ENCODE results near the gene NFASC. TPM values are rescaled to one million over a fixed set of nuclear protein-coding genes. Genes with fewer than 3 reads are reported as not detected.

NFASC gene
- total RNA-seq, 2 experiments from 2014 or later: not detected

DNA sequence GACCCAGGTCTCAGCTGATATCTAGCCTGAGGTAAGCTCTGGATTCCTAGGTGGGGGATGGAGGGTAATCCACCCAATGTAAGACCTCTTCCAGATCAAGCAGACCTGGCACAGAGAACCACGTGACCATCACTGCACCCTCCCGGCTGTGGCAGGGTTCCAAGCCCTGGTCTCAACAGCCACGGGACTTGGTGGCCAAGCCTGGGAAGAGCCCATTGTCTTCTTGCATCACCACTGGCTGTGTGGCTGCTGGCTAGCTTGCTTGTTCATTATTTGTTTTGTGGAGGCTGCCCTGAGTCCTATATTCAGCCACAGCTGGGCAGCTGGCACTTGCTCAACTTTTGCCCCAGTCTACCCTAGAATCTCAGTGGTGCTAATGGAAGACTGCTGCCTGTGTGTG is 24.1 kb upstream of the NFASC start:
- CTCF ChIA-PET (ENCODE audit: unreplicated experiment): no interaction called here
- Histone ChIP-seq H3K4me1 (ENCODE audit: insufficient read depth, low read length, poor library complexity, severe bottlenecking) (peaks cover 12% of the 10 kb centered on the region), H3K9me2 (ENCODE audit: insufficient read depth, low read length) (no peaks in the 10 kb centered on the region), H3K79me2 (ENCODE audit: insufficient read depth, low read depth, low read length) (no peaks in the 10 kb centered on the region), H3K4me3 (ENCODE audit: low read depth, low read length, poor library complexity, severe bottlenecking) (no peak overlapping the region), H3K36me3 (ENCODE audit: insufficient read depth, low read length) (no peaks in the 10 kb centered on the region), H2AFZ (ENCODE audit: low read length) (no peak overlapping the region), H4K20me1 (ENCODE audit: insufficient read depth, low read length) (no peaks in the 10 kb centered on the region), H3K27ac (ENCODE audit: low read depth, low read length, poor library complexity, severe bottlenecking) (no peak overlapping the region), H3K9me3 (ENCODE audit: low read length) (no peaks in the 10 kb centered on the region), H3K4me2 (ENCODE audit: low read length) (no peak overlapping the region)
- no peak for TF ChIP-seq EZH2phosphoT487 (IDR thresholded peaks at IDR 0.05; ENCODE audit: borderline replicate concordance, low read depth, low read length)
- TF ChIP-seq, protein P1, sequence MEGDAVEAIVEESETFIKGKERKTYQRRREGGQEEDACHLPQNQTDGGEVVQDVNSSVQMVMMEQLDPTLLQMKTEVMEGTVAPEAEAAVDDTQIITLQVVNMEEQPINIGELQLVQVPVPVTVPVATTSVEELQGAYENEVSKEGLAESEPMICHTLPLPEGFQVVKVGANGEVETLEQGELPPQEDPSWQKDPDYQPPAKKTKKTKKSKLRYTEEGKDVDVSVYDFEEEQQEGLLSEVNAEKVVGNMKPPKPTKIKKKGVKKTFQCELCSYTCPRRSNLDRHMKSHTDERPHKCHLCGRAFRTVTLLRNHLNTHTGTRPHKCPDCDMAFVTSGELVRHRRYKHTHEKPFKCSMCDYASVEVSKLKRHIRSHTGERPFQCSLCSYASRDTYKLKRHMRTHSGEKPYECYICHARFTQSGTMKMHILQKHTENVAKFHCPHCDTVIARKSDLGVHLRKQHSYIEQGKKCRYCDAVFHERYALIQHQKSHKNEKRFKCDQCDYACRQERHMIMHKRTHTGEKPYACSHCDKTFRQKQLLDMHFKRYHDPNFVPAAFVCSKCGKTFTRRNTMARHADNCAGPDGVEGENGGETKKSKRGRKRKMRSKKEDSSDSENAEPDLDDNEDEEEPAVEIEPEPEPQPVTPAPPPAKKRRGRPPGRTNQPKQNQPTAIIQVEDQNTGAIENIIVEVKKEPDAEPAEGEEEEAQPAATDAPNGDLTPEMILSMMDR (conservative IDR thresholded peaks at IDR 0.05; ENCODE audit: low read length): no peak
- intact Hi-C loops (cut with micrococcal nuclease; ENCODE audit: unreplicated experiment): no loop called here
- no peak for DNase-seq (ENCODE audit: low spot score)
- POLR2A ChIA-PET: no interaction called here
- BruUV-seq (replicated peaks): no TSS peak

DNA sequence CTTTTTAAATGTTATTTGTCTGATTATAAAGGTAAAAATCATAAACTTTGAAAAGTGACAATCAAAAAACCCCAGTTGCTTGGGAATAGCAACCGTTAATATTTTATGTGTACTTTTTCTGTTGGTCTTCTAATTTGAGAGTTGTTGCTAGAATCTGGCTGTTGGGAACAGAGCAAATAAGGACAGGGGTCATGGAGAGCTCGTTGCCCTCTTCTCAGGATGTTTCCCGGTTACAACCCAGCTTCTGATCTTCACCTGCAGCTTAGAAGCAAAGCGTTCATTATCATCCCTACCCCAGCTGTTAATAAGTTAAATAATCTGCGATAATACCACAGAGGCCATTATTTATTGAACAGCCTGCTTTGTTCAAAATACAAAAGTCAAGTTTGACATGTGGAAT is 22.1 kb upstream of the NFASC start:
- Histone ChIP-seq H3K4me2 (ENCODE audit: low read length) (no peak overlapping the region), H3K4me3 (ENCODE audit: low read depth, low read length, poor library complexity, severe bottlenecking) (no peak overlapping the region), H3K9me3 (ENCODE audit: low read length) (no peaks in the 10 kb centered on the region), H4K20me1 (ENCODE audit: insufficient read depth, low read length) (no peaks in the 10 kb centered on the region), H3K79me2 (ENCODE audit: insufficient read depth, low read depth, low read length) (no peaks in the 10 kb centered on the region), H2AFZ (ENCODE audit: low read length) (no peak overlapping the region), H3K4me1 (ENCODE audit: insufficient read depth, low read length, poor library complexity, severe bottlenecking) (no peaks in the 10 kb centered on the region), H3K36me3 (ENCODE audit: insufficient read depth, low read length) (no peaks in the 10 kb centered on the region), H3K27ac (ENCODE audit: low read depth, low read length, poor library complexity, severe bottlenecking) (no peak overlapping the region), H3K9me2 (ENCODE audit: insufficient read depth, low read length) (no peaks in the 10 kb centered on the region)
- ChIA-PET CTCF (ENCODE audit: unreplicated experiment) (no interaction called here), POLR2A (no interaction called here)
- no peak for TF ChIP-seq EZH2phosphoT487 (IDR thresholded peaks at IDR 0.05; ENCODE audit: borderline replicate concordance, low read depth, low read length)
- TF ChIP-seq, protein P1 (conservative IDR thresholded peaks at IDR 0.05; ENCODE audit: low read length): no peak
- intact Hi-C loops (cut with micrococcal nuclease; ENCODE audit: unreplicated experiment): no loop called here
- DNase-seq (ENCODE audit: low spot score): no peak
- BruUV-seq (replicated peaks): no TSS peak

DNA sequence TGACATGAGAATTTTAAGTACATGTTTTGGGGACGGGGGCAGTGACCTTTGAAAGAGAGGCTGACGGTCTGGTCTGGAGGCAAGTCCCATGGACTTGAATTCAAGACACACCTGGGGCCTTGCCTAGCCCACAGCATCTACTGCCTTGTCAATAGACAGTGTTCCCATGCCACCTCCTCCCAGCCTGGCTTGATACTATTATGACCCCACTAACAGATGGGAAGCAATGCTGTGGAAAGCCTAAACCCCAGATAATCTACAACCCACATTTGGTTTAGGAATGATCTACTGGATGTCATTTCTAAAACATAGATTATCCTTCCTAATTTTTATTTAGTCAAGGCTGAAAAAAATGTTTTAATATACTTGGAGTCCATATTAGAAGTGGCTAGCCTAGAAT is 17.8 kb upstream of the NFASC start:
- Histone ChIP-seq H3K36me3 (ENCODE audit: insufficient read depth, low read length) (no peaks in the 10 kb centered on the region), H3K9me3 (ENCODE audit: low read length) (no peaks in the 10 kb centered on the region), H3K27ac (ENCODE audit: low read depth, low read length, poor library complexity, severe bottlenecking) (no peak overlapping the region), H2AFZ (ENCODE audit: low read length) (no peak overlapping the region), H3K4me2 (ENCODE audit: low read length) (no peak overlapping the region), H3K4me3 (ENCODE audit: low read depth, low read length, poor library complexity, severe bottlenecking) (no peak overlapping the region), H3K4me1 (ENCODE audit: insufficient read depth, low read length, poor library complexity, severe bottlenecking) (no peaks in the 10 kb centered on the region), H3K79me2 (ENCODE audit: insufficient read depth, low read depth, low read length) (no peaks in the 10 kb centered on the region), H3K9me2 (ENCODE audit: insufficient read depth, low read length) (no peaks in the 10 kb centered on the region), H4K20me1 (ENCODE audit: insufficient read depth, low read length) (no peaks in the 10 kb centered on the region)
- BruUV-seq (replicated peaks): no TSS peak
- TF ChIP-seq, protein P1 (conservative IDR thresholded peaks at IDR 0.05; ENCODE audit: low read length): no peak
- no peak for TF ChIP-seq EZH2phosphoT487 (IDR thresholded peaks at IDR 0.05; ENCODE audit: borderline replicate concordance, low read depth, low read length)
- DNase-seq (ENCODE audit: low spot score): no peak
- intact Hi-C loops (cut with micrococcal nuclease; ENCODE audit: unreplicated experiment): no loop called here
- ChIA-PET CTCF (ENCODE audit: unreplicated experiment) (no interaction called here), POLR2A (interaction anchor here (0.5 to 1.3 kb wide), 3 partner anchors 11 to 154 kb away, joined by 3 to 5 read pairs (median 4); no protein-coding TSS in a partner anchor)
